ENCODE results near the gene TBL1X. TPM values are rescaled to one million over a fixed set of nuclear protein-coding genes. Genes with fewer than 3 reads are reported as not detected.

The TBL1X gene
- total RNA-seq, 4 donors from 2014 or later, result 25.3 to 54.1 (median 38.2) TPM

DNA sequence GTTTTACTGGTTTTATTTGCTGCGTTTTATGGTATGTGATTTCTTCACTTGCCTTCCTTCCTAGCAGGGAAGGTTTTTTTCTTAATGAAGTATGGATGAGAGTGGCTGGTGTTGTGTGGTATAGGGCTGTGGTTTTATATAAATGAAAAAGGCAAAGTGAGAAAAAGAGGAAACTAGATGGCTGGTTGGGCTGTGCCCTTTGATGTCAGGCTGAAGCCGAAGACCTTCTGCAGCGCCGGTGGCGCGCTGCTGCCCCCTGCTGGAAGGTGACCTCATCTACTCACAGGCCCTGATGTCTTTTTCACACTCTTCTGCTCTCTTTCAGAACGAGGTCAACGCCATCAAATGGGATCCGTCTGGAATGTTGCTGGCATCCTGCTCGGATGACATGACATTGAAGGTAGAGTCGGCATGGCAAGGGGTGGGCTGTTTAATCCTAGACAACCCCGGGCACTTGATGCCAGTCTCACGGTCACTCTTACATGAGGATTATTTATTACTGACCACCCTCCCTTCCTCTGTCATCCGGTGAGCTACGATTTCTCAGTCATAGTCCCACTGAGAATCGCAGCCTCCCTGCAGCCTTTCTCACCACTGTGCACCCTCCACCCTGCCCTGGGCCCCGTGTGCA is 244.2 kb downstream of the TBL1X start:
- no peaks in the 10 kb centered on the region for H3K27me3 ChIP-seq
- no peak overlapping the region for H3K27ac ChIP-seq (replicated peaks in 1 of 4)
- peaks cover 0 to 12% (median 0%) of the 10 kb centered on the region in 4 donors for H3K9me3 ChIP-seq
- intact Hi-C loops (cut with DNase I), result no loop called here
- TF ChIP-seq EP300 (IDR thresholded peaks at IDR 0.05), result no peak
- TF ChIP-seq, protein P1, sequence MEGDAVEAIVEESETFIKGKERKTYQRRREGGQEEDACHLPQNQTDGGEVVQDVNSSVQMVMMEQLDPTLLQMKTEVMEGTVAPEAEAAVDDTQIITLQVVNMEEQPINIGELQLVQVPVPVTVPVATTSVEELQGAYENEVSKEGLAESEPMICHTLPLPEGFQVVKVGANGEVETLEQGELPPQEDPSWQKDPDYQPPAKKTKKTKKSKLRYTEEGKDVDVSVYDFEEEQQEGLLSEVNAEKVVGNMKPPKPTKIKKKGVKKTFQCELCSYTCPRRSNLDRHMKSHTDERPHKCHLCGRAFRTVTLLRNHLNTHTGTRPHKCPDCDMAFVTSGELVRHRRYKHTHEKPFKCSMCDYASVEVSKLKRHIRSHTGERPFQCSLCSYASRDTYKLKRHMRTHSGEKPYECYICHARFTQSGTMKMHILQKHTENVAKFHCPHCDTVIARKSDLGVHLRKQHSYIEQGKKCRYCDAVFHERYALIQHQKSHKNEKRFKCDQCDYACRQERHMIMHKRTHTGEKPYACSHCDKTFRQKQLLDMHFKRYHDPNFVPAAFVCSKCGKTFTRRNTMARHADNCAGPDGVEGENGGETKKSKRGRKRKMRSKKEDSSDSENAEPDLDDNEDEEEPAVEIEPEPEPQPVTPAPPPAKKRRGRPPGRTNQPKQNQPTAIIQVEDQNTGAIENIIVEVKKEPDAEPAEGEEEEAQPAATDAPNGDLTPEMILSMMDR (IDR thresholded peaks at IDR 0.05), result peak; percentile 66 to 77 (median 77)
- H3K4me1 ChIP-seq, result peaks cover 0 to 7% (median 0%) of the 10 kb centered on the region in 4 donors
- H3K36me3 ChIP-seq, result peaks cover 6 to 54% (median 38%) of the 10 kb centered on the region in 4 donors
- DNase-seq (ENCODE audit: extremely low spot score), result peak; percentile 91
- whole genome bisulfite sequencing, result 30% methylated on average over 17 of the region's 17 CpGs
- H3K4me3 ChIP-seq, result no peak overlapping the region

- H3K36me3 ChIP-seq, result peaks cover 6 to 59% (median 42%) of the 10 kb centered on the region in 4 donors
- DNase-seq (ENCODE audit: extremely low spot score), result no peak
- peaks cover 0 to 1% (median 0%) of the 10 kb centered on the region in 4 donors for H3K9me3 ChIP-seq
- WGBS, result 75% methylated on average over 8 of the region's 8 CpGs
- peaks cover 0 to 7% (median 0%) of the 10 kb centered on the region in 4 donors for H3K4me1 ChIP-seq
- no peaks in the 10 kb centered on the region for H3K27me3 ChIP-seq
- no peak for TF ChIP-seq EP300 (IDR thresholded peaks at IDR 0.05)
- TF ChIP-seq, protein P1 (IDR thresholded peaks at IDR 0.05), result no peak
- no peak for TF ChIP-seq POLR2A (IDR thresholded peaks at IDR 0.05; ENCODE audit: low read depth)
- no peak for TF ChIP-seq POLR2AphosphoS5 (IDR thresholded peaks at IDR 0.05)
- H3K27ac ChIP-seq (replicated peaks in 1 of 4), result no peak overlapping the region
- intact Hi-C loops (cut with DNase I), result loop anchor here (5.0 kb wide), 1 partner anchor 963 kb away; no protein-coding TSS in a partner anchor
- H3K4me3 ChIP-seq, result no peak overlapping the region
These were observed 245.5 kb downstream of the TBL1X start for GRCh38 chrX:9710332-9710731.

DNA sequence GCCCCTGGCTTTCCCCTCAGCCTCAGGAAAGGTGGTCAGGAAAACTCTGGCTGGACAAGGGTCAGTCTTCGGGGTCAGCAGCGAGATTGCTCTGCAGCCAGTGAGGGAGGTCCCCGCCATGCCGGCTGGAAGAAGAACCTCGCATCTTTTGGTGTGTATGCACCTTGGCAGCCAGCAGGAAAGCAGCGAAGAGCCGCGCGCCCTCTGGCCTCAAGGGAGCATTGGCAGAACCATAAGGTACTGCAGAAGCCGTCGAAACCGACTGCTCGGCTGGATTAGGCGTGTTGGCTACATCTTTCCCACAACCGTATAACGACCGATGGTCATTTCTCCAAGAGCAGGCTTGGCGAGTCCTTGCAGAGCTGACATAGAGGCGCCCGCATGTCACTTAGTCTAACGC is 252.5 kb downstream of the TBL1X start:
- intact Hi-C loops (cut with DNase I), result no loop called here
- TF ChIP-seq EP300 (IDR thresholded peaks at IDR 0.05) (no peak), POLR2AphosphoS5 (IDR thresholded peaks at IDR 0.05) (no peak), POLR2A (IDR thresholded peaks at IDR 0.05; ENCODE audit: low read depth) (no peak)
- TF ChIP-seq, protein P1 (IDR thresholded peaks at IDR 0.05), result no peak
- Histone ChIP-seq H3K36me3 (peaks cover 5 to 73% (median 56%) of the 10 kb centered on the region in 4 donors), H3K27ac (replicated peaks in 1 of 4) (no peak overlapping the region), H3K4me3 (no peak overlapping the region), H3K9me3 (no peaks in the 10 kb centered on the region), H3K4me1 (no peaks in the 10 kb centered on the region), H3K27me3 (no peaks in the 10 kb centered on the region)
- 95% methylated on average over 21 of the region's 21 CpGs for WGBS
- DNase-seq (ENCODE audit: extremely low spot score), result no peak

- H3K4me1 ChIP-seq, result no peaks in the 10 kb centered on the region
- H3K9me3 ChIP-seq, result peaks cover 0 to 20% (median 4%) of the 10 kb centered on the region in 4 donors
- intact Hi-C loops (cut with DNase I), result no loop called here
- TF ChIP-seq EP300 (IDR thresholded peaks at IDR 0.05) (no peak), POLR2AphosphoS5 (IDR thresholded peaks at IDR 0.05) (no peak), POLR2A (IDR thresholded peaks at IDR 0.05; ENCODE audit: low read depth) (no peak)
- TF ChIP-seq, protein P1 (IDR thresholded peaks at IDR 0.05), result no peak
- no peak overlapping the region for H3K27ac ChIP-seq (replicated peaks in 1 of 4)
- no peak for DNase-seq (ENCODE audit: extremely low spot score)
- H3K4me3 ChIP-seq, result no peak overlapping the region
- H3K27me3 ChIP-seq, result no peaks in the 10 kb centered on the region
- WGBS, result 81% methylated on average over 2 of the region's 2 CpGs
- H3K36me3 ChIP-seq, result peaks cover 0 to 9% (median 3%) of the 10 kb centered on the region in 4 donors
These were observed 259.9 kb downstream of the TBL1X start for GRCh38 chrX:9724711-9725110.

Measured in esophagus muscularis mucosa (tissue), 4 donors.